H9 (cell line): ENCODE data around the gene ERMAP. TPM values are rescaled to one million over a fixed set of nuclear protein-coding genes. Genes with fewer than 3 reads are reported as not detected.

Source experiments
- DNase-seq: peaks from one replicate; pipeline ENCODE4 v3.0.0-alpha.2; 2017
- H2AFZ ChIP-seq: one replicate; pipeline ENCODE4 v1.6.1; 2013; ENCODE audit warnings: mild to moderate bottlenecking, low read length, control low read depth, moderate library complexity
- H2AK5ac ChIP-seq: 2 replicates; pipeline ENCODE4 v1.6.1; 2013; ENCODE audit warnings: low read length, control low read depth, mixed read lengths; ENCODE audit not compliant: insufficient read length
- H2BK120ac ChIP-seq: one replicate; pipeline ENCODE4 v1.6.1; 2013; ENCODE audit warnings: low read depth, mild to moderate bottlenecking, low read length, control low read depth, inconsistent platforms; ENCODE audit not compliant: poor library complexity, severe bottlenecking
- H2BK12ac ChIP-seq: 2 replicates; pipeline ENCODE4 v1.6.1; 2013; ENCODE audit warnings: low read length, control low read depth, mixed read lengths, low read depth; ENCODE audit not compliant: insufficient read length
- H2BK15ac ChIP-seq: 2 replicates; pipeline ENCODE4 v1.6.1; 2013; ENCODE audit warnings: low read depth, low read length, control low read depth
- H2BK20ac ChIP-seq: one replicate; pipeline ENCODE4 v1.6.1; 2013; ENCODE audit warnings: low read depth, mild to moderate bottlenecking, low read length, control low read depth, inconsistent platforms; ENCODE audit not compliant: poor library complexity, severe bottlenecking
- H2BK5ac ChIP-seq: 2 replicates; pipeline ENCODE4 v1.6.1; 2013; ENCODE audit warnings: low read length, control low read depth, mixed read lengths; ENCODE audit not compliant: insufficient read length
- H3K14ac ChIP-seq: 2 replicates; pipeline ENCODE4 v1.6.1; 2013; ENCODE audit warnings: low read length, control low read depth; ENCODE audit not compliant: insufficient read depth
- H3K18ac ChIP-seq: 2 replicates; pipeline ENCODE4 v1.6.1; 2013; ENCODE audit warnings: low read depth, mild to moderate bottlenecking, mixed read lengths, low read length, control low read depth; ENCODE audit not compliant: insufficient read length
- H3K23ac ChIP-seq: 2 replicates; pipeline ENCODE4 v1.6.1; 2013; ENCODE audit warnings: low read length, control low read depth, mixed read lengths, low read depth; ENCODE audit not compliant: insufficient read length
- H3K23me2 ChIP-seq: 2 replicates; pipeline ENCODE4 v1.6.1; 2013; ENCODE audit warnings: low read depth, mild to moderate bottlenecking, mixed read lengths, low read length, control low read depth; ENCODE audit not compliant: insufficient read length, poor library complexity, severe bottlenecking
- H3K27ac ChIP-seq: 2 replicates; pipeline ENCODE4 v1.5.1; 2013; ENCODE audit warnings: low read length, control low read depth, mixed read lengths, low read depth; ENCODE audit not compliant: insufficient read length
- H3K27me3 ChIP-seq: 2 replicates; pipeline ENCODE4 v1.6.1; 2013; ENCODE audit warnings: low read length, control low read depth, inconsistent platforms; ENCODE audit not compliant: insufficient read depth
- H3K4ac ChIP-seq: 2 replicates; pipeline ENCODE4 v1.6.1; 2013; ENCODE audit warnings: low read depth, mild to moderate bottlenecking, control low read depth, inconsistent platforms, low read length, moderate library complexity
- H3K4me1 ChIP-seq: 2 replicates; pipeline ENCODE4 v1.6.1; 2013; ENCODE audit warnings: low read length, control low read depth, inconsistent platforms; ENCODE audit not compliant: insufficient read depth
- H3K4me2 ChIP-seq: 2 replicates; pipeline ENCODE4 v1.6.1; 2013; ENCODE audit warnings: low read length, control low read depth, mixed read lengths; ENCODE audit not compliant: insufficient read length, insufficient read depth
- H3K56ac ChIP-seq: 2 replicates; pipeline ENCODE4 v1.6.1; 2013; ENCODE audit warnings: low read depth, mild to moderate bottlenecking, mixed read lengths, low read length, control low read depth; ENCODE audit not compliant: insufficient read length
- H3K79me1 ChIP-seq: 2 replicates; pipeline ENCODE4 v1.6.1; 2013; ENCODE audit warnings: low read depth, mild to moderate bottlenecking, moderate library complexity, low read length, control low read depth, inconsistent platforms; ENCODE audit not compliant: insufficient read depth, poor library complexity, severe bottlenecking
- H3K79me2 ChIP-seq: 2 replicates; pipeline ENCODE4 v1.6.1; 2013; ENCODE audit warnings: low read length, control low read depth, inconsistent platforms; ENCODE audit not compliant: insufficient read depth
- H3K9ac ChIP-seq: 2 replicates; pipeline ENCODE4 v1.6.1; 2013; ENCODE audit warnings: low read length, control low read depth, mixed read lengths; ENCODE audit not compliant: insufficient read length; ENCODE audit errors: extremely low read depth
- H3K9me3 ChIP-seq: one replicate; pipeline ENCODE4 v1.6.1; 2013; ENCODE audit warnings: low read depth, low read length, inconsistent platforms; ENCODE audit not compliant: control insufficient read depth
- H3T11ph ChIP-seq: one replicate; pipeline ENCODE4 v1.6.1; 2013; ENCODE audit warnings: mild to moderate bottlenecking, low read length, control low read depth, inconsistent platforms
- H4K20me1 ChIP-seq: one replicate; pipeline ENCODE4 v1.6.1; 2013; ENCODE audit not compliant: control insufficient read depth, insufficient read length, insufficient read depth
- H4K5ac ChIP-seq: 2 replicates; pipeline ENCODE4 v1.6.1; 2013; ENCODE audit warnings: low read depth, mild to moderate bottlenecking, mixed read lengths, low read length, control low read depth; ENCODE audit not compliant: insufficient read length
- H4K8ac ChIP-seq: replicated peaks from 2 replicates; pipeline ENCODE4 v1.6.1; 2013; ENCODE audit warnings: low read length, control low read depth, mixed read lengths, low read depth; ENCODE audit not compliant: insufficient read length
- H4K91ac ChIP-seq: 2 replicates; pipeline ENCODE4 v1.6.1; 2013; ENCODE audit warnings: low read depth, mild to moderate bottlenecking, moderate library complexity, mixed read lengths, low read length, control low read depth; ENCODE audit not compliant: insufficient read length
- H3K27ac Mint-ChIP-seq, 3 experiments: 2 replicates in 2 of 3; 3 replicates in 1 of 3; pipeline ENCODE4 v1.8.0; 2020 to 2021; ENCODE audit warnings: mixed read lengths in 3 of 3, mild to moderate bottlenecking in 1 of 3, moderate library complexity in 1 of 3
- H3K27me3 Mint-ChIP-seq: 2 replicates; pipeline ENCODE4 v1.8.0; 2021; ENCODE audit warnings: low read depth, mild to moderate bottlenecking, moderate library complexity, mixed read lengths
- H3K36me3 Mint-ChIP-seq, 3 experiments: 2 replicates in 2 of 3; 3 replicates in 1 of 3; pipeline ENCODE4 v1.8.0; 2020 to 2021; ENCODE audit warnings: low read depth in 3 of 3, mixed read lengths in 3 of 3; ENCODE audit not compliant: insufficient read depth in 1 of 3
- H3K4me1 Mint-ChIP-seq, 2 experiments: 2 replicates each; pipeline ENCODE4 v1.8.0; 2020; ENCODE audit warnings: mixed read lengths in 2 of 2
- H3K4me3 Mint-ChIP-seq, 2 experiments: 2 replicates in 1 of 2; 3 replicates in 1 of 2; pipeline ENCODE4 v1.8.0; 2020 to 2021; ENCODE audit warnings: mild to moderate bottlenecking in 2 of 2, mixed read lengths in 2 of 2, moderate library complexity in 1 of 2
- H3K9me3 Mint-ChIP-seq, 2 experiments: 2 replicates in 1 of 2; 3 replicates in 1 of 2; pipeline ENCODE4 v1.8.0; 2020; ENCODE audit warnings: mild to moderate bottlenecking in 2 of 2, mixed read lengths in 2 of 2, moderate library complexity in 1 of 2
- WGBS: extraction: QIAGEN DNeasy Blood & Tissue Kit; methylation state at CpG from one replicate; pipeline ENCODE4 v1.1.7; 2013; ENCODE audit warnings: missing lambda C conversion rate, low lambda C conversion rate, mixed read lengths; ENCODE audit not compliant: insufficient read length; ENCODE audit errors: extremely low coverage; 5-methylcytosine and 5-hydroxymethylcytosine counted together
- total RNA-seq: library from RNA; stranded (reverse); gene quantifications from 2 replicates; pipeline ENCODE4 v1.2.1, GENCODE V29; 2021
- TF ChIP-seq, protein P1 (sequence below): fragments of 200-600 bp; sonication (generic); conservative IDR thresholded peaks from 3 replicates; pipeline ENCODE4 v1.8.0; 2021; ENCODE audit warnings: antibody characterized with exemption, mild to moderate bottlenecking

ERMAP gene
- total RNA-seq, 1 experiment from 2014 or later = 4.5 TPM

DNA sequence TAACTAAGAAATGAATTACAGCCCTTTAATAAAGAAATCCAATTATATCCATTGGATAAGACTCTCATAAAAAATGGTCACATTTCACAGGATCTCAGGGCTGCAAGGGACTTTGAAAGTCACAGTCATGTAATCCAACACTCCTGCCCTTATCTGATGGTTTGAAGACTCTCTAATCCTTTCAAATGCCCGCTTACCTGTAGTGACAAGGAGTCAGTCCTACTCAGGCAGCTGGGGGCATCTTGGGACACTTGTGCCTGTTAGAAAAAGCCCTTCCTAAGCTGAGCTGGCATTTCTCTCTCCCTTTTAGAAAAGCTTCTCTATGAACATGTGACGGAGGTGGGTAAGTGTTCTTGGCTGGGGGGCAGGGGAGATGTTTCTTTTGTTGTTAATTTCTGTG lies 18.5 kb downstream of the ERMAP start:
- Histone ChIP-seq H3K4me1 (0 out of 2 replicates have a peak, but pooled peaks cover 3% of the 10 kb centered on the region), H4K20me1 (no peaks in the 10 kb centered on the region), H3K27ac (no peak overlapping the region), H2AFZ (no peak overlapping the region), H4K8ac (no peak overlapping the region), H3K79me2 (no peaks in the 10 kb centered on the region), H3K23ac (no peak overlapping the region), H4K5ac (no peak overlapping the region), H3K79me1 (no peaks in the 10 kb centered on the region), H3K18ac (no peak overlapping the region), H3K23me2 (no peaks in the 10 kb centered on the region), H3K14ac (no peak overlapping the region), H3K56ac (no peak overlapping the region), H3K4ac (no peak overlapping the region), H3K27me3 (no peaks in the 10 kb centered on the region), H2AK5ac (no peak overlapping the region), H2BK15ac (no peak overlapping the region), H2BK12ac (no peak overlapping the region), H3K9ac (no peak overlapping the region), H3T11ph (no peak overlapping the region), H2BK5ac (no peak overlapping the region), H2BK120ac (no peak overlapping the region), H4K91ac (no peak overlapping the region), H2BK20ac (no peak overlapping the region), H3K9me3 (no peaks in the 10 kb centered on the region), H3K4me2 (no peak overlapping the region)
- TF ChIP-seq, protein P1, sequence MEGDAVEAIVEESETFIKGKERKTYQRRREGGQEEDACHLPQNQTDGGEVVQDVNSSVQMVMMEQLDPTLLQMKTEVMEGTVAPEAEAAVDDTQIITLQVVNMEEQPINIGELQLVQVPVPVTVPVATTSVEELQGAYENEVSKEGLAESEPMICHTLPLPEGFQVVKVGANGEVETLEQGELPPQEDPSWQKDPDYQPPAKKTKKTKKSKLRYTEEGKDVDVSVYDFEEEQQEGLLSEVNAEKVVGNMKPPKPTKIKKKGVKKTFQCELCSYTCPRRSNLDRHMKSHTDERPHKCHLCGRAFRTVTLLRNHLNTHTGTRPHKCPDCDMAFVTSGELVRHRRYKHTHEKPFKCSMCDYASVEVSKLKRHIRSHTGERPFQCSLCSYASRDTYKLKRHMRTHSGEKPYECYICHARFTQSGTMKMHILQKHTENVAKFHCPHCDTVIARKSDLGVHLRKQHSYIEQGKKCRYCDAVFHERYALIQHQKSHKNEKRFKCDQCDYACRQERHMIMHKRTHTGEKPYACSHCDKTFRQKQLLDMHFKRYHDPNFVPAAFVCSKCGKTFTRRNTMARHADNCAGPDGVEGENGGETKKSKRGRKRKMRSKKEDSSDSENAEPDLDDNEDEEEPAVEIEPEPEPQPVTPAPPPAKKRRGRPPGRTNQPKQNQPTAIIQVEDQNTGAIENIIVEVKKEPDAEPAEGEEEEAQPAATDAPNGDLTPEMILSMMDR = no peak
- H3K4me3 Mint-ChIP-seq = no peak overlapping the region
- DNase-seq = no peak
- no CpG with 5 or more reads among the region's 2 CpGs for WGBS
- no peak overlapping the region for H3K27ac Mint-ChIP-seq
- H3K9me3 Mint-ChIP-seq = no peaks in the 10 kb centered on the region
- peaks cover 3% of the 10 kb centered on the region in 2 experiments; a peak in 1 of 4 replicates for H3K4me1 Mint-ChIP-seq
- H3K36me3 Mint-ChIP-seq = no peaks in the 10 kb centered on the region
- no peaks in the 10 kb centered on the region for H3K27me3 Mint-ChIP-seq
